KMS-11 (cell line): ENCODE data around the gene ZNF146.
"Not testable (repeated sequence)": the region's sequence is repeated elsewhere in the genome, so short reads cannot be mapped to it uniquely, and the experiment has no call there.

Experiments used
- H2AFZ ChIP-seq: fragments of 200-600 bp; sonication (generic); 2 replicates; pipeline ENCODE4 v1.6.1; 2016; ENCODE audit warnings: antibody characterized with exemption, mixed run types, low read depth
- H3K27ac ChIP-seq: fragments of 200-600 bp; sonication (generic); 2 replicates; pipeline ENCODE4 v1.6.1; 2016; ENCODE audit warnings: mild to moderate bottlenecking, mixed run types
- H3K27me3 ChIP-seq: fragments of 200-600 bp; sonication (generic); 2 replicates; pipeline ENCODE4 v1.6.1; 2017; ENCODE audit warnings: mild to moderate bottlenecking, low read depth, mixed run types, moderate library complexity; ENCODE audit not compliant: insufficient read depth
- H3K36me3 ChIP-seq: fragments of 200-600 bp; sonication (generic); 2 replicates; pipeline ENCODE4 v1.6.1; 2017; ENCODE audit warnings: mild to moderate bottlenecking, mixed run types; ENCODE audit not compliant: insufficient read depth
- H3K4me1 ChIP-seq: fragments of 200-600 bp; sonication (generic); 2 replicates; pipeline ENCODE4 v1.6.1; 2016; ENCODE audit warnings: mild to moderate bottlenecking, low read depth, mixed run types; ENCODE audit not compliant: poor library complexity, severe bottlenecking
- H3K4me2 ChIP-seq: fragments of 200-600 bp; sonication (generic); 2 replicates; pipeline ENCODE4 v1.7.0; 2016; ENCODE audit warnings: mild to moderate bottlenecking, mixed run types
- H3K4me3 ChIP-seq: fragments of 200-600 bp; sonication (generic); IDR thresholded peaks from 2 replicates; pipeline ENCODE4 v1.6.1; 2017; ENCODE audit warnings: low read depth, low read length, mixed read lengths; ENCODE audit not compliant: insufficient read depth
- H3K79me2 ChIP-seq: fragments of 200-600 bp; sonication (generic); 2 replicates; pipeline ENCODE4 v1.6.1; 2016; ENCODE audit warnings: low read depth, mixed run types; ENCODE audit not compliant: insufficient read depth
- H3K9ac ChIP-seq: fragments of 200-600 bp; sonication (generic); 2 replicates; pipeline ENCODE4 v1.6.1; 2016; ENCODE audit warnings: mild to moderate bottlenecking, mixed run types
- H4K20me1 ChIP-seq: fragments of 200-600 bp; sonication (generic); 2 replicates; pipeline ENCODE4 v1.6.1; 2016; ENCODE audit warnings: mild to moderate bottlenecking, mixed run types; ENCODE audit not compliant: insufficient read depth
- TF ChIP-seq, protein P1 (sequence below): fragments of 200-600 bp; sonication (generic); conservative IDR thresholded peaks from 2 replicates; pipeline ENCODE4 v1.6.1; 2017; ENCODE audit warnings: low read depth, mild to moderate bottlenecking, antibody characterized with exemption, low read length, moderate library complexity, mixed read lengths

ZNF146 gene

DNA sequence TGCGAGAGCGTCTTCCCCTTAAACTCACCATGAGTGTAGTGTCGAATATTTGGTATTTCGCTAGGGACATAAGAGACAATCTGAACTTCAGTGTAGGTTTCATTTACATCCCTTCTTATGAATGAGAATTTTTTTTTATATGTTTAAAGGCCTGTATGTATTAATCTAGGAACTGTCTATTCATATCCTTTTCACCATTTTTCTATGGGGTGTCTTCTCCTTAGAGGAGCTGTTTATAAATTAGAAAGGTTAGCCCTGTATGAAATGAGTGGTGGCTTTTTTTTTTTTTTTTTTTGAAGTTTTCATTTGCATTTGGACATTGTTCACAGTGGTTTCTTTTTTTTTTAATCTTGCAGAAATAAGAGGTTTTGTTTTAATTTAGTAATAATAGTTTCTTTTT, 7.6 kb downstream of the ZNF146 start:
- H3K27ac ChIP-seq: no peak overlapping the region
- peaks cover 54% of the 10 kb centered on the region; the same call in 1 of the 2 replicates for H3K36me3 ChIP-seq
- no peak overlapping the region for H3K9ac ChIP-seq
- no peak overlapping the region for H2AFZ ChIP-seq
- H4K20me1 ChIP-seq: no peaks in the 10 kb centered on the region
- TF ChIP-seq, protein P1, sequence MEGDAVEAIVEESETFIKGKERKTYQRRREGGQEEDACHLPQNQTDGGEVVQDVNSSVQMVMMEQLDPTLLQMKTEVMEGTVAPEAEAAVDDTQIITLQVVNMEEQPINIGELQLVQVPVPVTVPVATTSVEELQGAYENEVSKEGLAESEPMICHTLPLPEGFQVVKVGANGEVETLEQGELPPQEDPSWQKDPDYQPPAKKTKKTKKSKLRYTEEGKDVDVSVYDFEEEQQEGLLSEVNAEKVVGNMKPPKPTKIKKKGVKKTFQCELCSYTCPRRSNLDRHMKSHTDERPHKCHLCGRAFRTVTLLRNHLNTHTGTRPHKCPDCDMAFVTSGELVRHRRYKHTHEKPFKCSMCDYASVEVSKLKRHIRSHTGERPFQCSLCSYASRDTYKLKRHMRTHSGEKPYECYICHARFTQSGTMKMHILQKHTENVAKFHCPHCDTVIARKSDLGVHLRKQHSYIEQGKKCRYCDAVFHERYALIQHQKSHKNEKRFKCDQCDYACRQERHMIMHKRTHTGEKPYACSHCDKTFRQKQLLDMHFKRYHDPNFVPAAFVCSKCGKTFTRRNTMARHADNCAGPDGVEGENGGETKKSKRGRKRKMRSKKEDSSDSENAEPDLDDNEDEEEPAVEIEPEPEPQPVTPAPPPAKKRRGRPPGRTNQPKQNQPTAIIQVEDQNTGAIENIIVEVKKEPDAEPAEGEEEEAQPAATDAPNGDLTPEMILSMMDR: no peak
- H3K4me3 ChIP-seq: no peak overlapping the region
- H3K27me3 ChIP-seq: no peaks in the 10 kb centered on the region
- H3K4me2 ChIP-seq: no peak overlapping the region
- peaks cover 94% of the 10 kb centered on the region for H3K79me2 ChIP-seq
- H3K4me1 ChIP-seq: no peaks in the 10 kb centered on the region

DNA sequence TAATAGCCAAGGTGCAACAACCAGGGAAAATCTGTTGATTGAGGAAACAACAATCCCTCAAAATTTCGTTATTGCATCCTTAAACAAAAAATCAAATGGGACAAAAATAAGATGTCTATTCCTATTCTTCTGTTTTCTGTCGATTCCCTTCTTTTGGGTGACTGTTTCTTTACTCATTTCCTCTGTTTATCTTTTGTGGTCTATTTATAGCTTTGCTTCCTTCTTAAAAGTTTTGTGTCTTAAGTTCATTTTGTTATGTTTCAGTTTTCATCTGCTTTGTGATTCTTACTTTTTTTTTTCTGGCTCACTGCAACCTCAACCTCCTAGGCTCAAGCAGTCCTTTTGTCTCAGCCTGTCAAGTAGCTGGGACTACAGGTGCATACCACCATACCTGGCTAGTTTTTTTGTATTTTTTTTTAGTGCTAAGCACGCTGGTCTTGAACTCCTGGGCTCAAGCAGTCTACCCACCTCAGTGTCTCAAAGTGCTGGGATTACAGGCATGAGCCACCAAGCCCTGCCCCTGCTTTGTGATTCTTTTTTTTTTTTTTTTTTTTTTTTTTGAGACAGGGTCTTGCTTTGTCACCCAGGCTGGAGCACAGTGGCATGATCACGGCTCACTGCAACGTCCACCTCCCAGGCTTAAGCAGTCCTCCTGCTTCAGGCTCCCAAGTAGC, 10.4 kb downstream of the ZNF146 start:
- no peak overlapping the region for H3K4me3 ChIP-seq
- no peak overlapping the region for H3K9ac ChIP-seq
- H3K27me3 ChIP-seq: no peaks in the 10 kb centered on the region
- peaks cover 70% of the 10 kb centered on the region for H3K79me2 ChIP-seq
- H4K20me1 ChIP-seq: no peaks in the 10 kb centered on the region
- peaks cover 60% of the 10 kb centered on the region; the same call in 1 of the 2 replicates for H3K36me3 ChIP-seq
- no peaks in the 10 kb centered on the region for H3K4me1 ChIP-seq
- no peak overlapping the region for H3K27ac ChIP-seq
- H3K4me2 ChIP-seq: no peak overlapping the region
- H2AFZ ChIP-seq: no peak overlapping the region
- TF ChIP-seq, protein P1: no peak

DNA sequence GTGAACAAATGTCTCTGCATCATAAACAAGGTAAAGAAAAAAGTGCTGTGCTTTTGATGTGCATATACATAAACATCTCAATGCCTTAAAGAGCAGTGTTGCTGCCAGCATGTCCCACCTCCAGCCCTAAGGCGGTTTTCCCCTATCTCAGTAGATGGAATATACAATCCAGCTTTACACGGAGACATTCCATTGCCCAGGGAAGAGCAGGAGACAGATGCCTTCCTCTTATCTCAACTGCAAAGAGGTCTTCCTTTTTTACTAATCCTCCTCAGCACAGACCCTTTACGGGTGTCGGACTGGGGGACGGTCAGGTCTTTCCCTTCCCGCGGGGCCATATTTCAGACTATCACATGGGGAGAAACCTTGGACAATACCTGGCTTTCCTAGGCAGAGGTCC, 18.7 kb downstream of the ZNF146 start:
- H2AFZ ChIP-seq, H3K9ac ChIP-seq, H3K4me1 ChIP-seq, H3K27ac ChIP-seq, H3K4me3 ChIP-seq, H3K4me2 ChIP-seq, H3K27me3 ChIP-seq, H4K20me1 ChIP-seq, H3K79me2 ChIP-seq: not testable (repeated sequence)
- H3K36me3 ChIP-seq: peaks cover 51% of the 10 kb centered on the region

DNA sequence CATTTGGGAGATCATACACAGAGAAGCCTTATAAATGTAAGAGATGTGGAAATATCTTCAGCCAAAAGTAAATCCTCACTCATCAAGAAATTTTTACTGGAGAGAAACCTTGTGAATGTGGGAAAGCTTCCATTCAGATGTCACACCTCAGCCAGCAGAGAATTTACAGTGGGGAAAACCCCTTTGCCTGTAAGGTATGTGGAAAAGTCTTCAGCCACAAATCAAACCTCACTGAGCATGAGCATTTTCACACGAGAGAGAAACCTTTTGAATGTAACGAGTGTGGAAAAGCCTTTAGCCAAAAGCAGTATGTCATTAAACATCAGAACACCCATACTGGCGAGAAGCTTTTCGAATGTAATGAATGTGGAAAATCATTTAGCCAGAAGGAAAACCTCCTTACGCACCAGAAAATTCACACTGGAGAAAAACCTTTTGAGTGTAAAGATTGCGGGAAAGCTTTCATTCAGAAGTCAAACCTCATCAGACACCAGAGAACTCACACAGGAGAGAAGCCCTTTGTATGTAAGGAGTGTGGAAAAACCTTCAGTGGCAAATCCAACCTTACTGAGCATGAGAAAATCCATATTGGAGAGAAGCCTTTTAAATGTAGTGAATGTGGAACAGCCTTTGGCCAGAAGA, 21.5 kb downstream of the ZNF146 start:
- Histone ChIP-seq H3K4me3 (no peak overlapping the region), H4K20me1 (no peaks in the 10 kb centered on the region), H3K27me3 (no peaks in the 10 kb centered on the region), H3K4me1 (no peaks in the 10 kb centered on the region), H3K27ac (no peak overlapping the region), H3K79me2 (no peaks in the 10 kb centered on the region), H3K36me3 (peaks cover 43% of the 10 kb centered on the region), H2AFZ (no peak overlapping the region), H3K4me2 (no peak overlapping the region), H3K9ac (no peak overlapping the region)
- TF ChIP-seq, protein P1: no peak

DNA sequence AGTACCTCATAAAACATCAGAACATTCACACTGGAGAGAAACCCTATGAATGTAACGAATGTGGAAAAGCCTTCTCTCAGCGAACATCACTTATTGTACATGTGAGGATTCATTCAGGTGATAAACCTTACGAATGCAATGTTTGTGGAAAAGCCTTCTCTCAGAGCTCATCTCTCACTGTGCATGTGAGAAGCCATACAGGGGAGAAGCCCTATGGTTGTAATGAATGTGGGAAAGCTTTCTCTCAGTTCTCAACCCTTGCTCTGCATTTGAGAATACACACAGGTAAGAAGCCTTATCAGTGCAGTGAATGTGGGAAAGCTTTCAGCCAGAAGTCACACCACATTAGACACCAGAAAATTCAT, 22.0 kb downstream of the ZNF146 start:
- Histone ChIP-seq H3K79me2 (no peaks in the 10 kb centered on the region), H3K27me3 (no peaks in the 10 kb centered on the region), H3K27ac (no peak overlapping the region), H4K20me1 (no peaks in the 10 kb centered on the region), H3K36me3 (peaks cover 43% of the 10 kb centered on the region), H3K4me3 (no peak overlapping the region), H3K4me1 (no peaks in the 10 kb centered on the region), H3K4me2 (no peak overlapping the region), H2AFZ (no peak overlapping the region), H3K9ac (no peak overlapping the region)
- TF ChIP-seq, protein P1: no peak
